Kidney epithelial cell (primary cell): ENCODE data around the gene MYF5. TPM values are rescaled to one million over a fixed set of nuclear protein-coding genes. Genes with fewer than 3 reads are reported as not detected.

ENCODE experiments used
- DNase-seq: peaks from one replicate; pipeline ENCODE4 v3.0.0-alpha.2; 2010; ENCODE audit warnings: low read depth
- H3K27me3 ChIP-seq: 2 replicates; pipeline ENCODE4 v1.6.0; 2011; ENCODE audit warnings: low read length; ENCODE audit not compliant: control insufficient read depth, insufficient read depth
- H3K36me3 ChIP-seq: 2 replicates; pipeline ENCODE4 v1.5.1; 2011; ENCODE audit warnings: low read length; ENCODE audit not compliant: control insufficient read depth, insufficient read depth
- H3K4me3 ChIP-seq: 2 replicates; pipeline ENCODE4 v1.5.1; 2011; ENCODE audit warnings: low read depth, mild to moderate bottlenecking, control low read depth, low read length
- total RNA-seq: library from RNA; depleted of rRNA; stranded (reverse); fragments of >200 nt; gene quantifications from 2 replicates; pipeline ENCODE4 v1.2.3, GENCODE V29; 2015
- TF ChIP-seq, protein P1 (sequence below): IDR thresholded peaks from 2 replicates; pipeline ENCODE4 v1.5.1; 2011; ENCODE audit warnings: mild to moderate bottlenecking, moderate library complexity, low read length, control low read depth, inconsistent platforms; ENCODE audit not compliant: insufficient read depth, poor library complexity, severe bottlenecking

MYF5 gene
- total RNA-seq, 1 donor from 2014 or later, result not detected

DNA sequence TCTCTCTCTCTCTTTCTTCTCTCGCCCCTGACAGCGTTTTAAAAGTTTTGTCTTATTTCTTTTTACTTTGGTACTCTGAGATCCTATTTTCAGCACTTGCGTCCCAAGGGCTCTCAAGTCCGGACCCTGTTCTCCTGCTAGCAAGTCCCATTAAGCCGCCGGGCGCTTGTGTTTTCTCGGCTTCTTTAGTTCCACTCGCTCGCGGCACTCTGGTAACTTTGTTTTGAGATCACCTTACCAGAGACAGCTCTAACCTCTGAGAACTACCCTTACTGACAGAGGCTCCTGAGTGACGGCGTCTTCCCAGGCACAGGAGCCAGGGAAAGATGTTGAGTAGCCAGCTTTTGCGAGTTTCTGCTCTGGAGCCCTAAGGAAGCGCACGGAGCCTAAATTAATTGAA is 2.7 kb upstream of the MYF5 start:
- no peak for DNase-seq
- Histone ChIP-seq H3K4me3 (peak overlapping the region; percentile 12), H3K27me3 (peaks cover 31% of the 10 kb centered on the region), H3K36me3 (no peaks in the 10 kb centered on the region)
- TF ChIP-seq, protein P1, sequence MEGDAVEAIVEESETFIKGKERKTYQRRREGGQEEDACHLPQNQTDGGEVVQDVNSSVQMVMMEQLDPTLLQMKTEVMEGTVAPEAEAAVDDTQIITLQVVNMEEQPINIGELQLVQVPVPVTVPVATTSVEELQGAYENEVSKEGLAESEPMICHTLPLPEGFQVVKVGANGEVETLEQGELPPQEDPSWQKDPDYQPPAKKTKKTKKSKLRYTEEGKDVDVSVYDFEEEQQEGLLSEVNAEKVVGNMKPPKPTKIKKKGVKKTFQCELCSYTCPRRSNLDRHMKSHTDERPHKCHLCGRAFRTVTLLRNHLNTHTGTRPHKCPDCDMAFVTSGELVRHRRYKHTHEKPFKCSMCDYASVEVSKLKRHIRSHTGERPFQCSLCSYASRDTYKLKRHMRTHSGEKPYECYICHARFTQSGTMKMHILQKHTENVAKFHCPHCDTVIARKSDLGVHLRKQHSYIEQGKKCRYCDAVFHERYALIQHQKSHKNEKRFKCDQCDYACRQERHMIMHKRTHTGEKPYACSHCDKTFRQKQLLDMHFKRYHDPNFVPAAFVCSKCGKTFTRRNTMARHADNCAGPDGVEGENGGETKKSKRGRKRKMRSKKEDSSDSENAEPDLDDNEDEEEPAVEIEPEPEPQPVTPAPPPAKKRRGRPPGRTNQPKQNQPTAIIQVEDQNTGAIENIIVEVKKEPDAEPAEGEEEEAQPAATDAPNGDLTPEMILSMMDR, result no peak

DNA sequence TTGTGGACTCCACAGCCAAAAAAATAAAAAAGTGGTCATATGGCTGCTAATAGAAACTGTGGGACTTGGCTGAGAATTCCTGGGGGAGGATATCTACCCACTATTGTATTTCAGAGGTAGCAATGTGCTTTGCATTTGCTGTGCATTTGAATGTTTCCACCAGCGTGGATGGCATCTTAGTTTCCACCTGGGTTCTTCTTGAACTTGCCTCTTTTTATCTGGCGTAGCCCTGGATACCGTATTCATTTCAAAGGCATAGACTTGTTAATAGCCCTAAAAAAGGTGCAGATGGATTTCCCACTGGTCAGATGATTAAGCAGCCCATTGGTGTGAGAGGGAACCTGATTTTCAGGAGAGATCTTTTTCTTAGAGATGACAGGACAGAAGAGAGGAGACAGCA is 1.9 kb upstream of the MYF5 start:
- Histone ChIP-seq H3K27me3 (peaks cover 31% of the 10 kb centered on the region), H3K4me3 (no peak overlapping the region), H3K36me3 (no peaks in the 10 kb centered on the region)
- DNase-seq, result no peak
- TF ChIP-seq, protein P1, result no peak

DNA sequence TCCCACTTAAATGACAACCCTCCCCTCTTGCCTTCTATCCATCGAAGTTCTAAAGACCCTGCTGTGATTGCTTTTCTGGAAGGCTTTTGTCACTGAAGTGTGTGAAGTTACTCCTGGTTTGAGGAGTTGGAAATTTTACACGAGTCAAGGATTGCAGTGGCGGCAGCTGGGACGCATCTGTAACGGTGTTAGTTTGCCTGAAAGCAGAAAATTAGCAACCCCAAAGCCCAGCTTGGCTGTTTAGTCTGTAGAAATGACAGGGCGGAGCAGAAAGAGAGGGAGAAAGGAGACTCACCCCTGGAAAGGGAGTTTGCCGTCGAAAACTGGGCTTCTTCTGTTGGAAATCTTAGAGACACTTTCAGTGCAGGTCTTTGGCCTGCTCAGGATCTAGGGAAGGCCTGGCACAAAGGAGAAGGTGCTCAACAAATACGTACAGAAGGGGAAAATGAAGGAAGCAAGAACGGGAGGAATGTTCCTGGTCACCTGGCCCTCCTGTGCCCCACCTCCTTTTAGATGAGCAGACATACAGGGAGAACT is 931 bp upstream of the MYF5 start:
- DNase-seq, result no peak
- H3K27me3 ChIP-seq, result peaks cover 31% of the 10 kb centered on the region
- no peaks in the 10 kb centered on the region for H3K36me3 ChIP-seq
- no peak overlapping the region for H3K4me3 ChIP-seq
- TF ChIP-seq, protein P1, result no peak

DNA sequence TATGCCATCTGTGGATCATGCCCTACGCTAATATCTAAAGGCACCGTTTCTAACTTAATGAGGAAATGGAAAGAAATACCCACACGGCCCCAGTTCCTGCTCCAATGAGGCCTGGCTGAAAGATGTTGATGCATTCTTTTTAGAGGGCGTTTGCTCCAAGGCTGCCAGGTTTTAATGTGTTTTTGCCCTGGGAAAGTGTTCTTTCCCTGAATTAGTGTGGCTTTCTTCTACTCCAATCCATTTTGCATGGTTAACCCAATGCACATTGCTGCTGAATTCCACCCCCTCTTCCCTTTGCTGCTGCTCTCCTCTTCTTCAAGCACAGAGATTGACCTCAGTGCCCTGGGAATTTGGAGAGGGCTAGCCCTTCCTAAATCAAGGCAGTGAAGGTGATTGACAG is 1.1 kb downstream of the MYF5 start:
- no peak for DNase-seq
- H3K27me3 ChIP-seq, result peaks cover 31% of the 10 kb centered on the region
- TF ChIP-seq, protein P1, result no peak
- no peaks in the 10 kb centered on the region for H3K36me3 ChIP-seq
- no peak overlapping the region for H3K4me3 ChIP-seq

DNA sequence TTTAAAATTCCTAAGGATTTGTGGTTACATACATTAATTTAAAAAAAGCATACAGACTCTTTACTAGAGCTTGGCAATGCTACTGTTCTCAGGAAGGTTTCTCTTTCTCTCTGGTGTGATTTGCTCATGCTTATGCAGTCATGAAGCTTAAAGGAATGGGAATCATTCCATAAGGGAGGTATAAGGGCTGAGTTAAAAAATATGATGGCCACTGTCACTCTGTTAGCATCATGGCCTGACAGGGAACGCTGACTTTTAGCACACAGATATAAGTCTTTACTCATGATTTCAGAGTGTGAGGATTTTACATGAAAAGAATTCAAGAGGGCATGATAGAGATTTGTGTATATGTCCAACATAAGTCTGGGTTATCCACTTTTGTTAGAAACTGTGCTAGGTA is 3.8 kb downstream of the MYF5 start:
- Histone ChIP-seq H3K4me3 (no peak overlapping the region), H3K36me3 (no peaks in the 10 kb centered on the region), H3K27me3 (peaks cover 20% of the 10 kb centered on the region)
- TF ChIP-seq, protein P1, result no peak
- no peak for DNase-seq

DNA sequence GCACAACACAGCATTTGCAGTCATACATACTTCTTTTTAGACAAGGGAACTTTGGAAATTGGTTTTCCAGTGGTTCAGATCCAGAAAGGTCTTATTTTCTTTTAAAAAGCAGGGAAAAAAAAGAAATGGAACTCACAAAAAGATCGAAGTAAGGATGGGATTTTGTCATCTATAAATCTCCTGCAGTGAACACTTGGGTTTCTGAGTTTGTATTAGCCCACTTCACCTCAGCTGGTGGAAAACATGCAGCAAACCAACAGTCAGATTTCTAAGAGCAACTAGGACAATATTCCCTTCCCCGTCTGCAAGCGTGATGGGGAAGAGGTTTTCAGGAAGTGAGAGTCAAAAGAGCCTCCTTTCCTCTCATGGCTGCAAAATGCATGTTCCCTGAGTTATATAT is 4.6 kb downstream of the MYF5 start:
- peaks cover 14% of the 10 kb centered on the region for H3K27me3 ChIP-seq
- TF ChIP-seq, protein P1, result no peak

More for the DNA sequence above, 4.6 kb downstream of the MYF5 start:
- H3K36me3 ChIP-seq, result no peaks in the 10 kb centered on the region
- H3K4me3 ChIP-seq, result no peak overlapping the region
- DNase-seq, result no peak
